Head of caudate nucleus (tissue), 42 donors: Measurements from ENCODE around the gene RANGRF.

ENCODE experiments used
- DNase-seq, 42 donors: peaks; one replicate each; pipeline versions ENCODE4 v3.0.0 to v3.0.0-alpha.2; 2020 to 2021; ENCODE audit warnings: mixed read lengths in 7 of 42
- intact Hi-C: fragments of 100-400 bp; cut with DNase I; formaldehyde crosslinking; loops from one replicate; pipeline ENCODE4 v1.15.0; 2022

Gene RANGRF

DNA sequence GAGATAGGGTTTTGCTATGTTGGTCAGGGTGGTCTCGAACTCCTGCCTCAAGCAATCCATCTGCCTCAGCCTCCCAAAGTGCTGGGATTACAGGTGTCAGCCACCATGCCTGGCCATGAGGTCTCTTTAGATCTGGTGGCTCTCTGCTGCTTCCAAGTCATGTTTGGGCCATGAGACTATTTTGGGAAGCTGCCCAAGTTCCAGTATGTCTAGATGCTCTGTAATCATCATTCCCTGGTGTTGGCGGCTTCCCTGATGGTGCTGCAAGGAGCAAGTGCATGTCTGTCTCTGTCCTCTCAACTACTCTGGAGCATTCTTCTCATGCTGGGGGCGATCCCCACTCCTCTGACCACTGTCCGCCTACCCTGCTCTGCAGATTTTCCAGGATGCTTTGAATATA, 44.8 kb downstream of the RANGRF start:
- DNase-seq, result no peak
- intact Hi-C loops, result no loop called here

DNA sequence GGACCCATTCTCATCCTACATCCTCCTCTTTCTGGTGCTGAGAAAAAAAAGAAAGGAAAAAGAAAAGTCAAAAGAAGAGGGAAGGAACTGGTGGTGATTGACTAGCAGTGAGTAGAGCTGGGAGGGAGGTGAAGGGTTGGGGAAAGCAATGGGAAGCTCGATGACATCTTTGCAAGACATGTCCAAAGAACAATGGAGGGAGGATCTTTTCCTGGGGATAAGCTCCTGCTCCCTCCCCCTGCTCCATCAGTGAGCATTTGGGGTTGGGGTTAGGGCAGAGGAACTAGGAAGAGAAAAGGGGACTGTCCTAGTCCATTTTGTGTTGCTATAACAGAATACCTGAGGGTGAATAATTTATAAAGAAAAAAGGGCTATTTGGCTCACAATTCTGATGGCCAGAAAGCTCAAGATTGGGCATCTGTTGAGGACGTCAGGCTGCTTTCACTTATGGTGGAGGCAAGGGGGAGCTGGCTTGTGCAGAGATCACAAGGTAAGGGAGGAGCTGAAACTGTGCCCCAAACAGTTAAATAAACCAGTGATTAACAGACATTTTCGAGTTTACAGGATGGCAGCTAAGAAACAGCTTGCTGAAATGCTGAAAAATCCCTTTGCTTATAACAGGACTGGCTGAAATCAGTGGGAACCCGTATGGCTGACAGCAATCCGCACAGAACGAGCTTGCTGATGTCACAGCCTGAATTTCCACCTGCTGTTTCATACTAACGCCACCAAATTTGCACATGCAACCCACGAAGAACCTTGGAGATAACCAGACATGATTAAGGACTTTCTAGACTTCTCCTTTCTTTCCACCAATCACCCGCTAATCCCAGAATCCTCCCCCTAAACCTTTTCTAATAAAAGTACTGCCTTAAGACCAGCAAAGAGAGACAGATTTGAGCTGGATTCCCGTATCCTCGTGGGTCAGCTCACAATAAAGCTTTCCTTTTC, 49.6 kb downstream of the RANGRF start:
- intact Hi-C loops, result no loop called here
- DNase-seq, result peak in 1 of 42 donors; percentile 11

DNA sequence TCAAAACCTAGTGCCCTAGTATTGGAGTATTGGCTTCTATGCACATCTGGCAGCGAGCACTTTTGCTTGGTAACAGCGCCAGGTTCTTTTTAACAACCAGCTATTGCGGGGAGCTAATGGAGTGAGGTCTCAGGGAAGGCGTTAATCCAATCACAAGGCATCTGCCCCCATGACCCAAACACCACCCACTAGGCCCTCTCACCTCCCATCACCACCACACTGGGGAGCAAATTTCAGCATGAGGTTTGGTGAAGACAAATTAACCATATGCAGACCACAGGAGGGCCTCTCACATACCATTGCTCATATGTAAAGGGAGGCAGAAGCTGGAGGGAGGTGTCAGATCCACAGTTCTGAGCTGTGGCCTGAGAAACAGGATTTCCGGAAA, 50.3 kb downstream of the RANGRF start:
- intact Hi-C loops, result no loop called here
- no peak for DNase-seq

DNA sequence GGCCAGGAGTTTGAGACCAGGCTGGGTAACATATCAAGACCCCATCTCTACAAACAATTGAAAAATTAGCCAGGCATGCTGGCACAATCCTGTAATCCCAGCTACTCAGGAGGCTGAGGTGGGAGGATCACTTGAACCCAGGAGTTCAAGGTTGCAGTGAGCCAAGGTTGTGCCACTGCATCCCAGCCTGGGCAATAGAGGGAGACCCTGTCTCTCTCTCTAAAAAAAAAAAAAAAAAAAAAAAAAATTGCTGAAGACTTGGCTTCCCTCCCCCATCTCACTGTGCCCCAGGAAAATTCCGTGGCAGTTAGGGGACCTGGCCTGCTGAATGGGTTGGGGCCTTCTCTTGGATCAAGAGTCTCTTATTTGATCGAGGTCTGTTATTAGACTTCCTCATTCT, 51.1 kb downstream of the RANGRF start, which contains the start of gene ODF4:
Gene ODF4 (plus strand): TSS at position 301 of the 400 bp plus-strand sequence. CDS start 212 bp downstream, outside the sequence.
- no peak for DNase-seq
- intact Hi-C loops, result no loop called here
